ENCODE data around the gene ZW10. TPM values are rescaled to one million over a fixed set of nuclear protein-coding genes. Genes with fewer than 3 reads are reported as not detected.

Gene ZW10
- polyA plus RNA-seq, 1 donor from 2014 or later = 20.8 TPM

DNA sequence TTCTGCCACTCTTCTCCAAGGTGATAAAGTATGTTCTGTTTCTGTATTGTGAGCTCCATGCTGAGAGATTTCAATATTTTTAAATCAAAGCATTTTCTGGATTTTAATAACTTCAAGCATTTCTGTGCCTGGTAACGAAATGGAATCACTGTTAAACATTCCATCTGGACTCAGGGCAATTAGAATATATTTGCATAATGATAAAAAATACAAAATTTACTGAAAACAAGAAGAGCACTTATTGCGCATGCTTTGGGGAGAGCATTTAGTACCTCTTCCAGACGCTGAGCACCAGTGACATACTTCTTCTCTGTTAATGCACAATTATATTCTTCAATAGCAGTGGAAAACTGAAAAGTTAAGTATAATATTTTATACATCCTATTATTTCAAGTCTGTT is 13.3 kb downstream of the ZW10 start:
- H3K9me2 ChIP-seq (ENCODE audit: insufficient read depth, low read length) = no peaks in the 10 kb centered on the region
- H3K4me2 ChIP-seq (ENCODE audit: low read length) = no peak overlapping the region
- H3K9ac ChIP-seq (ENCODE audit: low read length) = no peak overlapping the region
- H3K4me3 ChIP-seq (ENCODE audit: low read length) = no peak overlapping the region
- H3K27me3 ChIP-seq (ENCODE audit: insufficient read depth, low read depth, low read length) = no peaks in the 10 kb centered on the region
- H3K27ac ChIP-seq (ENCODE audit: low read length) = no peak overlapping the region
- H3K36me3 ChIP-seq (ENCODE audit: insufficient read depth, low read length) = peaks cover 6% of the 10 kb centered on the region
- no peaks in the 10 kb centered on the region for H3F3A ChIP-seq (ENCODE audit: insufficient read depth, low read length, poor library complexity, severe bottlenecking)
- H3K9me3 ChIP-seq (ENCODE audit: low read length) = no peaks in the 10 kb centered on the region
- no peak overlapping the region for H2AFZ ChIP-seq (ENCODE audit: low read depth, low read length)
- no peaks in the 10 kb centered on the region for H3K79me2 ChIP-seq (replicated peaks; ENCODE audit: insufficient read depth, low read length)
- H4K20me1 ChIP-seq (ENCODE audit: insufficient read depth) = no peaks in the 10 kb centered on the region
- TF ChIP-seq, protein P1, sequence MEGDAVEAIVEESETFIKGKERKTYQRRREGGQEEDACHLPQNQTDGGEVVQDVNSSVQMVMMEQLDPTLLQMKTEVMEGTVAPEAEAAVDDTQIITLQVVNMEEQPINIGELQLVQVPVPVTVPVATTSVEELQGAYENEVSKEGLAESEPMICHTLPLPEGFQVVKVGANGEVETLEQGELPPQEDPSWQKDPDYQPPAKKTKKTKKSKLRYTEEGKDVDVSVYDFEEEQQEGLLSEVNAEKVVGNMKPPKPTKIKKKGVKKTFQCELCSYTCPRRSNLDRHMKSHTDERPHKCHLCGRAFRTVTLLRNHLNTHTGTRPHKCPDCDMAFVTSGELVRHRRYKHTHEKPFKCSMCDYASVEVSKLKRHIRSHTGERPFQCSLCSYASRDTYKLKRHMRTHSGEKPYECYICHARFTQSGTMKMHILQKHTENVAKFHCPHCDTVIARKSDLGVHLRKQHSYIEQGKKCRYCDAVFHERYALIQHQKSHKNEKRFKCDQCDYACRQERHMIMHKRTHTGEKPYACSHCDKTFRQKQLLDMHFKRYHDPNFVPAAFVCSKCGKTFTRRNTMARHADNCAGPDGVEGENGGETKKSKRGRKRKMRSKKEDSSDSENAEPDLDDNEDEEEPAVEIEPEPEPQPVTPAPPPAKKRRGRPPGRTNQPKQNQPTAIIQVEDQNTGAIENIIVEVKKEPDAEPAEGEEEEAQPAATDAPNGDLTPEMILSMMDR (IDR thresholded peaks at IDR 0.05; ENCODE audit: poor library complexity, severe bottlenecking) = no peak
- TF ChIP-seq, protein P2, sequence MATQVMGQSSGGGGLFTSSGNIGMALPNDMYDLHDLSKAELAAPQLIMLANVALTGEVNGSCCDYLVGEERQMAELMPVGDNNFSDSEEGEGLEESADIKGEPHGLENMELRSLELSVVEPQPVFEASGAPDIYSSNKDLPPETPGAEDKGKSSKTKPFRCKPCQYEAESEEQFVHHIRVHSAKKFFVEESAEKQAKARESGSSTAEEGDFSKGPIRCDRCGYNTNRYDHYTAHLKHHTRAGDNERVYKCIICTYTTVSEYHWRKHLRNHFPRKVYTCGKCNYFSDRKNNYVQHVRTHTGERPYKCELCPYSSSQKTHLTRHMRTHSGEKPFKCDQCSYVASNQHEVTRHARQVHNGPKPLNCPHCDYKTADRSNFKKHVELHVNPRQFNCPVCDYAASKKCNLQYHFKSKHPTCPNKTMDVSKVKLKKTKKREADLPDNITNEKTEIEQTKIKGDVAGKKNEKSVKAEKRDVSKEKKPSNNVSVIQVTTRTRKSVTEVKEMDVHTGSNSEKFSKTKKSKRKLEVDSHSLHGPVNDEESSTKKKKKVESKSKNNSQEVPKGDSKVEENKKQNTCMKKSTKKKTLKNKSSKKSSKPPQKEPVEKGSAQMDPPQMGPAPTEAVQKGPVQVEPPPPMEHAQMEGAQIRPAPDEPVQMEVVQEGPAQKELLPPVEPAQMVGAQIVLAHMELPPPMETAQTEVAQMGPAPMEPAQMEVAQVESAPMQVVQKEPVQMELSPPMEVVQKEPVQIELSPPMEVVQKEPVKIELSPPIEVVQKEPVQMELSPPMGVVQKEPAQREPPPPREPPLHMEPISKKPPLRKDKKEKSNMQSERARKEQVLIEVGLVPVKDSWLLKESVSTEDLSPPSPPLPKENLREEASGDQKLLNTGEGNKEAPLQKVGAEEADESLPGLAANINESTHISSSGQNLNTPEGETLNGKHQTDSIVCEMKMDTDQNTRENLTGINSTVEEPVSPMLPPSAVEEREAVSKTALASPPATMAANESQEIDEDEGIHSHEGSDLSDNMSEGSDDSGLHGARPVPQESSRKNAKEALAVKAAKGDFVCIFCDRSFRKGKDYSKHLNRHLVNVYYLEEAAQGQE (IDR thresholded peaks at IDR 0.05; ENCODE audit: borderline replicate concordance) = no peak
- TF ChIP-seq EP300 (conservative IDR thresholded peaks at IDR 0.05; ENCODE audit: poor library complexity, severe bottlenecking) (no peak), SMC3 (conservative IDR thresholded peaks at IDR 0.05; ENCODE audit: poor library complexity) (no peak), MXI1 (conservative IDR thresholded peaks at IDR 0.05; ENCODE audit: poor library complexity, severe bottlenecking) (no peak), TAF1 (IDR thresholded peaks at IDR 0.05; ENCODE audit: low read depth) (no peak), EZH2 (IDR thresholded peaks at IDR 0.05; ENCODE audit: borderline replicate concordance, insufficient read depth, low read length, poor library complexity, severe bottlenecking) (no peak), RAD21 (conservative IDR thresholded peaks at IDR 0.05) (no peak), POLR2AphosphoS5 (IDR thresholded peaks at IDR 0.05) (no peak)

DNA sequence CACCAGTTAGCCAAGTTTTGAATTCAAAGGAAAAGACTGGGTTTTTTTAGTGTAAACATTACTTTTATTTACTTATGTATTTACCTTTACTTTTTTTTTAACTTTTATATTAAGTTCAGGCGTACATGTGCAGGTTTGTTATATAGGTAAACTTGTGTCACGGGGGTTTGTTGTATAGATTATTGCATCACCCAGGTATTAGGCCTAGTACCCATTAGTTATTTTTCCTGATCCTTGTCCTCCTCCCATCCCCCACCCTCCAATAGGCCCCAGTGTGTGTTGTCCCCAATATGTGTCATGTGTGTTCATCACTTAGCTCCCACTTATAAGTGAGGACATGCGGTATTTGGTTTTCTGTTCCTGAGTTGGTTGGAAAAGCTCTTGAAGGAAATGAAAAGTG is 20.6 kb downstream of the ZW10 start:
- Histone ChIP-seq H3K4me2 (ENCODE audit: low read length) (no peak overlapping the region), H3K79me2 (replicated peaks; ENCODE audit: insufficient read depth, low read length) (no peaks in the 10 kb centered on the region), H3K36me3 (ENCODE audit: insufficient read depth, low read length) (peaks cover 19% of the 10 kb centered on the region), H3K27ac (ENCODE audit: low read length) (no peak overlapping the region), H3K4me3 (ENCODE audit: low read length) (no peak overlapping the region), H3K9ac (ENCODE audit: low read length) (no peak overlapping the region), H3K9me3 (ENCODE audit: low read length) (no peaks in the 10 kb centered on the region), H3K9me2 (ENCODE audit: insufficient read depth, low read length) (no peaks in the 10 kb centered on the region), H3K27me3 (ENCODE audit: insufficient read depth, low read depth, low read length) (no peaks in the 10 kb centered on the region), H3F3A (ENCODE audit: insufficient read depth, low read length, poor library complexity, severe bottlenecking) (no peaks in the 10 kb centered on the region), H4K20me1 (ENCODE audit: insufficient read depth) (no peaks in the 10 kb centered on the region), H2AFZ (ENCODE audit: low read depth, low read length) (no peak overlapping the region)
- no peak for TF ChIP-seq SMC3 (conservative IDR thresholded peaks at IDR 0.05; ENCODE audit: poor library complexity)
- TF ChIP-seq TAF1 (IDR thresholded peaks at IDR 0.05; ENCODE audit: low read depth) = no peak
- TF ChIP-seq, protein P1 (IDR thresholded peaks at IDR 0.05; ENCODE audit: poor library complexity, severe bottlenecking) = no peak
- no peak for TF ChIP-seq MXI1 (conservative IDR thresholded peaks at IDR 0.05; ENCODE audit: poor library complexity, severe bottlenecking)
- no peak for TF ChIP-seq EP300 (conservative IDR thresholded peaks at IDR 0.05; ENCODE audit: poor library complexity, severe bottlenecking)
- TF ChIP-seq RAD21 (conservative IDR thresholded peaks at IDR 0.05) = no peak
